Smooth muscle cell (in vitro differentiated cells): ENCODE results near the gene SPEN. TPM values are rescaled to one million over a fixed set of nuclear protein-coding genes. Genes with fewer than 3 reads are reported as not detected.

Experiments used
- DNase-seq: peaks from one replicate; lab custom pipeline; 2025; ENCODE audit not compliant: unreplicated experiment; lab: John Stamatoyannopoulos, UW
- H2AFZ ChIP-seq: fragments of 200-600 bp; sonication (generic); 2 replicates; pipeline ENCODE4 v1.6.0; 2016; ENCODE audit warnings: antibody characterized with exemption, low read depth, mild to moderate bottlenecking
- H3F3A ChIP-seq: fragments of 200-600 bp; sonication (generic); 2 replicates; pipeline ENCODE4 v1.6.0; 2017; ENCODE audit warnings: antibody characterized with exemption, low read depth
- H3K27ac ChIP-seq: fragments of 200-600 bp; sonication (generic); 2 replicates; pipeline ENCODE4 v1.5.1; 2016; ENCODE audit warnings: low read depth, mild to moderate bottlenecking
- H3K27me3 ChIP-seq: fragments of 200-600 bp; sonication (generic); 2 replicates; pipeline ENCODE4 v1.6.1; 2016; ENCODE audit warnings: low read depth, mild to moderate bottlenecking
- H3K36me3 ChIP-seq: fragments of 200-600 bp; sonication (generic); 2 replicates; pipeline ENCODE4 v1.5.1; 2016; ENCODE audit warnings: low read depth
- H3K4me1 ChIP-seq: fragments of 200-600 bp; sonication (generic); 2 replicates; pipeline ENCODE4 v1.5.1; 2016; ENCODE audit warnings: low read depth
- H3K4me2 ChIP-seq: fragments of 200-600 bp; sonication (generic); 2 replicates; pipeline ENCODE4 v1.6.0; 2016; ENCODE audit warnings: mild to moderate bottlenecking
- H3K4me3 ChIP-seq: fragments of 200-600 bp; sonication (generic); 2 replicates; pipeline ENCODE4 v1.5.1; 2016; ENCODE audit warnings: mild to moderate bottlenecking
- H3K79me2 ChIP-seq: fragments of 200-600 bp; sonication (generic); 2 replicates; pipeline ENCODE4 v1.6.0; 2016; ENCODE audit warnings: low read depth, mild to moderate bottlenecking
- H3K9ac ChIP-seq: fragments of 200-600 bp; sonication (generic); 2 replicates; pipeline ENCODE4 v1.6.0; 2016; ENCODE audit warnings: low read depth
- H3K9me3 ChIP-seq: fragments of 200-600 bp; sonication (generic); replicated peaks from 2 replicates; pipeline ENCODE4 v1.5.1; 2016; ENCODE audit warnings: low read depth
- H4K20me1 ChIP-seq: fragments of 200-600 bp; sonication (generic); 2 replicates; pipeline ENCODE4 v1.6.0; 2016; ENCODE audit warnings: low read depth
- WGBS: methylation state at CpG from one replicate; pipeline ENCODE4 v1.1.7; 2016; ENCODE audit warnings: low lambda C conversion rate; 5-methylcytosine and 5-hydroxymethylcytosine counted together
- polyA plus RNA-seq: library from polyadenylated mRNA; unstranded; fragments of >200 nt; fragmentation: Nextera tagmentation; extraction: Ambion mirVana; gene quantifications from 2 replicates; pipeline ENCODE4 v1.2.1, GENCODE V29; 2016
- total RNA-seq: library from RNA; depleted of rRNA; stranded (reverse); fragments of >200 nt; gene quantifications from 2 replicates; pipeline ENCODE4 v1.2.3, GENCODE V29; 2014
- TF ChIP-seq, protein P1 (sequence below): fragments of 200-600 bp; sonication (generic); IDR thresholded peaks from 2 replicates; pipeline ENCODE4 v1.5.1; 2017; ENCODE audit warnings: borderline replicate concordance, mild to moderate bottlenecking, antibody characterized with exemption; ENCODE audit not compliant: insufficient read depth, poor library complexity, severe bottlenecking

Gene SPEN
- total and polyA plus RNA-seq, 2 experiments from 2014 or later: 10.6 to 28.7 TPM

DNA sequence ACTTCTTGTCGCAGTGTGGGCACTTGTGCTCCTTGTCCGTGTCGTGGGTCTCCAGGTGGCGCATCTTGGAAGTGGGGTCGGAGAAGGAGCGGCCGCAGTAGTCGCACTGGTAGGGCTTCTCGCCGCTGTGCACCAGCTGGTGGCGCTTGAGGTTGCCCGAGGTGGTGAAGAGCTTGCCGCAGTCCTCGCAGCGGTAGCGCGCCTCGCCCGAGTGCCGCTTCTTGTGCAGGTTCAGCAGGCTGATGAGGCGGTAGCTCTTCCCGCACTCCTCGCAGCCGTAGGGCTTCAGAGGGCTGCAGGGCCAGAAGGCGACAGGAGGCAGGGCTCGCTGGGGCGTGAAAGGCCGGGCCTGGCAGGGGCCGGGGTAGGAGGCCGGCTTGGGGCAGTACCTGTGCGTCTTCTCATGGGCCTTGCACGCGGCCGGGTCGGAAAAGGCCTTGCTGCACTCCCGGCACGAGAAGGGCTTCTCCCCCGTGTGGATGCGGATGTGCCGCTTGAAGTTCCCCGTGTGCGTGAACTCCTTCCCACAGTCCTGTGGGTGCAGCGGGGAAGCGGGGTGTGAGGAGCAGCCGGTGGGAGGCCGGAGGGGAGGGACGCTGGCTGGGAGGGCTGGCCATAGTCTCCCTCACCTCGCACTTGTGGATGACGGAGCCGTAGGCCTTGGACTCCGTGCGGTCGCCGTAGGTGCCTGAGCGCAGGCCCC is 97.0 kb downstream of the SPEN start:
- DNase-seq: no peak
- Histone ChIP-seq H3K27ac (no peak overlapping the region), H3K9ac (no peak overlapping the region), H3K4me2 (no peak overlapping the region), H4K20me1 (peaks cover 28% of the 10 kb centered on the region), H3F3A (peaks cover 26% of the 10 kb centered on the region), H2AFZ (no peak overlapping the region), H3K27me3 (no peaks in the 10 kb centered on the region), H3K4me3 (no peak overlapping the region), H3K9me3 (no peaks in the 10 kb centered on the region), H3K36me3 (no peaks in the 10 kb centered on the region), H3K79me2 (peaks cover 18% of the 10 kb centered on the region), H3K4me1 (peaks cover 11% of the 10 kb centered on the region)
- TF ChIP-seq, protein P1, sequence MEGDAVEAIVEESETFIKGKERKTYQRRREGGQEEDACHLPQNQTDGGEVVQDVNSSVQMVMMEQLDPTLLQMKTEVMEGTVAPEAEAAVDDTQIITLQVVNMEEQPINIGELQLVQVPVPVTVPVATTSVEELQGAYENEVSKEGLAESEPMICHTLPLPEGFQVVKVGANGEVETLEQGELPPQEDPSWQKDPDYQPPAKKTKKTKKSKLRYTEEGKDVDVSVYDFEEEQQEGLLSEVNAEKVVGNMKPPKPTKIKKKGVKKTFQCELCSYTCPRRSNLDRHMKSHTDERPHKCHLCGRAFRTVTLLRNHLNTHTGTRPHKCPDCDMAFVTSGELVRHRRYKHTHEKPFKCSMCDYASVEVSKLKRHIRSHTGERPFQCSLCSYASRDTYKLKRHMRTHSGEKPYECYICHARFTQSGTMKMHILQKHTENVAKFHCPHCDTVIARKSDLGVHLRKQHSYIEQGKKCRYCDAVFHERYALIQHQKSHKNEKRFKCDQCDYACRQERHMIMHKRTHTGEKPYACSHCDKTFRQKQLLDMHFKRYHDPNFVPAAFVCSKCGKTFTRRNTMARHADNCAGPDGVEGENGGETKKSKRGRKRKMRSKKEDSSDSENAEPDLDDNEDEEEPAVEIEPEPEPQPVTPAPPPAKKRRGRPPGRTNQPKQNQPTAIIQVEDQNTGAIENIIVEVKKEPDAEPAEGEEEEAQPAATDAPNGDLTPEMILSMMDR: no peak
- 97% methylated on average over 32 of the region's 55 CpGs for WGBS

DNA sequence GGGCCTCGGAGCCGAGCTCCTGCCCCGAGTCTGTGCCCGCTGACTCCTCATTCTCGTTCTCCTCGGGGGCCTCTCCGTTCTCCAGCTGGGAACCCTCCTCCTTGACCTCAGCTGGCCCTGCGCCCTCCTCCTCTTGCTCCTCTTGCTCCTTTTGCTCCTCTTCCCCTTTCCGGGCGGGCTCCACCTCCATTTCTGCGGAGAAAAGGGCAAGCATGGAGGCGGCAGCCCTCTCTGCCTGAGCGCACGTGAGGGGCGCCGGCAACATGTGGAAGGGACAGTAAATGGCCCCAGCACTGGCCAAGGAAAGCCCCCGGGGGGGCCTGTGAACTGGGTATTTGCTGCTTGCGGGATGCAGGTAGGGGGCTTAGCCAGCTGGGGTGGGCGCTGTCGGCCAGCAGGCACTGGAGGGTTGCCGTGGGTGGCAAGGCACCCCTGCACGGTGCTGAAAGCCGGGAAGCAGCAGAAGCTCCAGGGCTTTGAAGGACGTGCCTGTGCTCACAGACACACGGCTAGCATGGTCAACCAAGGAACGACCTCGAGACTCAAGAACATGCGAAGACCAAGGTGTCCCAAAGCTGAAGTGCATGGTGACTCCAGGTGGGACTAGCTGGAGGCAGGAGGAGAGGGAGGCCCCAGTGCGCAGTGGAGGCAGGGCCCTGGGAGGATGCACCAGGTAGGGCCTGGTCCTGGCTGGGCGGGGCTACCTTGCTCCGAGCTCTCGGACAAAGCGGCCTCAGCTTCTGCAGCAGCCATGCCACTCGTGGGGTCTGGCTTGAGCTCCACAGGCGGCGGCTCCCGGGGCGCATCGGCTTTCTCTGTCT is 97.7 kb downstream of the SPEN start:
- WGBS: 98% methylated on average over 39 of the region's 39 CpGs
- peaks cover 16% of the 10 kb centered on the region for H3K4me1 ChIP-seq
- no peaks in the 10 kb centered on the region for H3K9me3 ChIP-seq
- peaks cover 18% of the 10 kb centered on the region for H3K79me2 ChIP-seq
- H4K20me1 ChIP-seq: peaks cover 28% of the 10 kb centered on the region
- no peak overlapping the region for H3K4me2 ChIP-seq
- no peaks in the 10 kb centered on the region for H3K36me3 ChIP-seq
- H3K27me3 ChIP-seq: no peaks in the 10 kb centered on the region
- H2AFZ ChIP-seq: no peak overlapping the region
- no peak overlapping the region for H3K9ac ChIP-seq
- H3K27ac ChIP-seq: no peak overlapping the region
- no peak for DNase-seq
- H3K4me3 ChIP-seq: no peak overlapping the region
- TF ChIP-seq, protein P1: no peak
- H3F3A ChIP-seq: peaks cover 22% of the 10 kb centered on the region

DNA sequence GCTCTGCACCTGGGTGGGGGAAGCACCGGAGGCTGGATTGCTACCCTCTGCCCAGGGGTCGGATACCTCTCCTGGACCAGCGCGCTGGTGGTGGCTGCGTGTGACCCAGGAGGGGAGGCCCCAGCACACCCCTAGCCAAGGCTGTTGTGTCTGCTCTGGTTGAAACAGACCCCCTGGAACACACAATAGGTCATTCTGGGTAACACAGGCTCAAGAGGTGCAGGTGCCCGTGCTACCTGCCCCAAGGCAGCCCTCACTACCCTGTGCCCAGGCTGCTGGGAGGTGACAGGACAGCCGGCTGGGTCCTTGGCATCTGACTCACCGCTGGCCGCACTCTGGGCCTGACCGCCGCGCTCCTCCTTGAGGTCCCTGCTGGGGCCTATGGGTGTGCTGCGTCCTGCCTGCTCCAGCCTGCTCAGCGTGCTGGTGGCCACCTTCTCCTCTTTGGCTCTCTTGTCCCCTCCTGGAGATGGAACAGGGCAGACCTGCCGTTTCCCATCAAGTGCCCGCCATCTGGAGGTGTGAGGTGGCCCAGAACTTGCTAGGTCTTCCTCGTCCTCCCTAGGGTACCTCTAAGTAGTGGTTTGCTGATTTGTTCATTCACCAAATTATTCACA is 98.4 kb downstream of the SPEN start:
- Histone ChIP-seq H3K9ac (no peak overlapping the region), H3K27ac (no peak overlapping the region), H3K36me3 (no peaks in the 10 kb centered on the region), H3K4me2 (no peak overlapping the region), H4K20me1 (peaks cover 28% of the 10 kb centered on the region), H3K4me3 (no peak overlapping the region), H3F3A (peaks cover 16% of the 10 kb centered on the region), H2AFZ (no peak overlapping the region), H3K9me3 (no peaks in the 10 kb centered on the region), H3K27me3 (no peaks in the 10 kb centered on the region), H3K4me1 (peaks cover 21% of the 10 kb centered on the region), H3K79me2 (peaks cover 18% of the 10 kb centered on the region)
- DNase-seq: no peak
- 96% methylated on average over 17 of the region's 17 CpGs for WGBS
- TF ChIP-seq, protein P1: no peak
